ENCODE data around the gene BABAM2.

The BABAM2 gene

DNA sequence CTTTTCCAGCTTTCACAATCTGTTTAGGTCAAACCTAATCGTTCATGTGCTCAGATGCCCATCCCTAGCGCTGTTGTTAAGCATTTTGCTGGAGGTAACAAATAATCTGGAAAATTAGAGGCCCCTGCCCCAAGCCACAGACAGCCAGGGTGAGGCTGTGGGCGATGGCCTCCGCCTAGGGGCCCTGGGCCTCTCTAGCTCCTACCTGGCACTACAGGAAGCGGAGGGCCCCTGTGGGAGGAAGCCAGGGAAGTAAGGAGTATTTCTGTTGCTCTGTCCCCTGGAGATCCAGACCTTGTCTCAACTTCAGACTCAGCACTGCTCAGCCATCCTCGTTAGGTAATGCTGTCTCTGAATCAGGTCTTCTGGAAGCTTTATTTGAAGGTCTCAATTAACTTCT is 489.7 kb downstream of the BABAM2 start:
- DNase-seq (ENCODE audit: low spot score): no peak

DNA sequence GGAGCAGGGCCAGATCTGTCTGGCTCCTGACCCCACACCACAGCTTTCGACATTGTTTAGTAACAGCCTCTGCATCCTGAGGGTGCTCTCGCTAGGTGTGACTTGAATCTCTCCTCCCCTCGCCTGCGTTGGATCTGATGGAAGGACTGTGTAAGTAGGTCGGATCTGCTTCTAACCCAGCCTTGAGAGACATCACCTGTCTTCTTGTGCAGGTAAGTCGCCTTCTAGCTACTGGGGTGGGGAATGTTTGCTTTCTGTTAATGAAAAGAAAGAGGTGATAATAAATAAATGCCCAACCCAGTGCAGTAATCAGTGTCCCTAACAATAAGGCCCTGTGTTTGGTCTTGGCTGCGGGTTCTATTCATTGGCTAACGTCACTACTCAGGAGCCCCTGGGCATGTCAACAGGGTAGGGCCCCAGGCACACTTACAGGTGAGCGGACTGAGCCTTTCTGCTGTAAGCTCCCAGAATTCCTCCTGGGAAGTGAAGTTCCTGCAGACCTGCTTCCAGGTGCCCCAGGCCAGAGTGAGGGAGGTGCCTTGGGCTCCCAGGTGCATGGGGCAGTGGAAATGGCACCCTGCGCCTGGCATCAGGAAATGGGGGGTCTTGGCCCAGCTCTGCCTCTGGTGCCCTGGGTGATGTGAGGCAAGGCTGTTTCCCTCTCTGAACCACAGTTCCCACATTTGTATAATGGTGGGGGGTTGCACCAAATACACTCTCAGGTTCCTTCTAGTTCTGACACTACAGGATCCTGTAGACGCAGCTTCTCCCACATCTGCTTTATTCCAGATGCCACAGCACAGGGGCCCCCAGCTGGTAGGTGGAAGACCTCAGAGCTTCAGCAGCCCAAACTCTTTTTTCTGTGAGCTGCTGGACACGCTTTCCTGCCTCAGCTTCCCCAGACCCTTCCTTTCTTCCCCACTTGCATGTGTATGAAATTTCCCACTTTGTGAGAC is 491.0 kb downstream of the BABAM2 start:
- DNase-seq (ENCODE audit: low spot score): no peak

DNA sequence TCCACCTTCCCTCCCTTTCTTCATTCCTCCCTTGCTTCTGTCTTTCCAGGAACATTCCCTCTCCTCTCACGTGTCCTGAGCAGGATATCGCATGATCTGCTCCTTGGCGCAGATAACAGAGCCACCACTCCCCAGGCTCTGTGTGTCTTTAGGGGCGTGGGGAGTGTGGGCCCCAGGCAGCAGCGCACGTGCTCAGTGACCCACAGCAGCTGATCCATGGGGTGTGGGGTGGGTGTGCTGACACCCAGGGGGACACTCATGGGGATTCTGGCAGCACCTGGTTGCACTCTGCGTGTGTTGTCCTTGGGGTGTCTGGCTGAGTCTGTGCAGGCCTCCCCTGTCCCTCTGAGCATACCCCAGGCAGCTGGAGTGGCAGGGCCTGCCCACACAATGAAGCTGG is 492.2 kb downstream of the BABAM2 start:
- no peak for DNase-seq (ENCODE audit: low spot score)

DNA sequence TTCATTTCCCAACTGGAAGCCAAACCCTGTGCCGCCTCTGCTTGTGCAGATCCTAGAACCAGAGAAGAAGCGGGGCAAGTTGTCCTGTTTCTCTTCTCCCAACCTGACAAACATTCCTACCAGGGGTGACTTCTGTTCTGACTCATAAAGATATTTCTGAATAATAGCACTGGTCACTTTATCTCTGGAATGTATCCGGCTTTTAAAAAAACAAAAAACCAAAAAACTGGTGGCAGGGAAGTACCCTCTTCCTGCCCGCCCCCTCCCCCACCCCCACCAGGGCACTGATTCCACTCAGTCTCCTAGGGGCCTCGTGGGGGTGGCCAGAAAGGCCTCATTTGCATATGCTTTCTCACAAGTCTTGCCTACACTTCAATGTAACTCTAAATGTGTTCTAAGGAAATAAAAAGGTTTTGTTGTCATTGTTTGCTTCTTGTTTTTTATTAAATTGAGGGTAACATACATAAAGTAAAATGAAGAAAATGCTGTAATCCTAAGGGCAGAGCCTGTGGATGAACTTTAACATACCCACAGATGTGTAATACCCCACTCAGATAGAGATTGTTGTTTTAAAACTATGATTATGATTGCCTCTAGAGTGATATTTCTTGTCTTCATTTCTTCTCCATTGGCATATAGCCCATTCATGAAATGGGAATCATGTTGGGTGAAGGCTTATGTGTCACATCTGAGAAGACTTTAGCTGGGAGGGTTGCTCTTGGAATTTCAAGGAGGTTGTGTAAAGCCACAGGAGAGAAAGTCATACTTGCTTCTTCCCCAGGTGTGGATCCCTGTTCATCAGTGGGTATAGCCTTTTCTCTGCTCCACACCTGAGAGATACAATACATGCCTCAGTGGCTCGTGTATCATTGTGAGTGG is 496.8 kb downstream of the BABAM2 start:
- no peak for DNase-seq (ENCODE audit: low spot score)
